Measurements from ENCODE around the gene BTBD3. TPM values are rescaled to one million over a fixed set of nuclear protein-coding genes. Genes with fewer than 3 reads are reported as not detected.

The BTBD3 gene
- total RNA-seq, 2 experiments from 2014 or later: 7.2 to 8.2 TPM

- Mint-ChIP-seq H3K27ac (no peak overlapping the region), H3K27me3 (ENCODE audit: low read depth) (peaks cover 16% of the 10 kb centered on the region), H3K4me3 (no peak overlapping the region), H3K9me3 (no peaks in the 10 kb centered on the region), H3K36me3 (ENCODE audit: low read depth) (no peaks in the 10 kb centered on the region), H3K4me1 (ENCODE audit: low read depth) (peaks cover 17% of the 10 kb centered on the region)
- intact Hi-C loops (cut with micrococcal nuclease): loop anchor here (10.0 kb wide), 2 partner anchors 1329 to 1889 kb away; partner anchors contain the start of genes ESF1, ISM1 and NDUFAF5
- no peak for DNase-seq
- CTCF ChIA-PET: no interaction called here
These were observed 21.8 kb upstream of the BTBD3 start for GRCh38 chr20:11895861-11896387.

DNA sequence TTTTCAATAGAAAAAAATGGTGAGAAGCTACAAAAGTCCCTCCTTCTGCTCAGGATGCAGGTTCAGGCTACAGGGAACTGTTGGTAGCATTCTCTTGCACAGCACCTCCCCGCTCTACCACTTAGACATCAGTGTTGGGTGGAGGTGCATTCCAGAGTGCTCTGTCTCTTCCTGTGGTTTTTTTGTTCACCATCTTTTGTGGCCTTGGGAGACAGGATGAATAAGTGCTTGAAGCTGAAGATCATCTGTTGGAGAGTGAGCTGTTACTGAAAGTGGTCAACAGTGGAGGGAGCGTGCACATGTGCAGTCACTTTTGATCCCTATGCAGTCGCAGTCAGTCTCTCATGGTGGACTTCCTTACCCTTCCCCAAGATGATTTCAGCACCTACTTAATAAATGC lies 16.6 kb upstream of the BTBD3 start:
- Mint-ChIP-seq H3K4me1 (ENCODE audit: low read depth) (peaks cover 2% of the 10 kb centered on the region), H3K27me3 (ENCODE audit: low read depth) (peaks cover 4% of the 10 kb centered on the region), H3K9me3 (peaks cover 2% of the 10 kb centered on the region), H3K27ac (no peak overlapping the region), H3K36me3 (ENCODE audit: low read depth) (no peaks in the 10 kb centered on the region), H3K4me3 (no peak overlapping the region)
- CTCF ChIA-PET: no interaction called here
- intact Hi-C loops (cut with micrococcal nuclease): no loop called here
- DNase-seq: no peak

DNA sequence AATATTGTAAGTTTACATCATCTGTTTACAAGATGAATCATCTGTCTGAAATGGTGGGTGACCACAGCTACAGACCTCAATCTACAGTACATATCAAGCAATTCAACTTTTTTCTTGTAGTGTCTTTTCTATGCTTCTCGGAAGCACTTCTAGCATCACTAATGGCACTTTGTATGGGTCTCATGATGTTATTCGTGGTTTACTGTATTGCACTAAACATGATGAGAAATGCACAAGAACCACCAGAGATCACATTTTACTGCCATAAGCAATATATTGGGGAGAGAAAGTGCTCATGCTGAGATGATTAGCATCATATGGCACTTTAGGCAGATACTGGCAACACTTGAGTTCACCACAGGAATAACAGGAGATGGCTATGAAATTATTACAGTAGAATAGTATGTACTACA lies 15.4 kb upstream of the BTBD3 start:
- Mint-ChIP-seq H3K4me1 (ENCODE audit: low read depth) (peaks cover 2% of the 10 kb centered on the region), H3K36me3 (ENCODE audit: low read depth) (no peaks in the 10 kb centered on the region), H3K4me3 (no peak overlapping the region), H3K9me3 (peaks cover 2% of the 10 kb centered on the region), H3K27me3 (ENCODE audit: low read depth) (peaks cover 4% of the 10 kb centered on the region), H3K27ac (no peak overlapping the region)
- no peak for DNase-seq
- intact Hi-C loops (cut with micrococcal nuclease): no loop called here
- CTCF ChIA-PET: no interaction called here

- intact Hi-C loops (cut with micrococcal nuclease): no loop called here
- no peak for DNase-seq
- Mint-ChIP-seq H3K9me3 (peaks cover 2% of the 10 kb centered on the region), H3K4me1 (ENCODE audit: low read depth) (no peaks in the 10 kb centered on the region), H3K27ac (no peak overlapping the region), H3K27me3 (ENCODE audit: low read depth) (no peaks in the 10 kb centered on the region), H3K36me3 (ENCODE audit: low read depth) (no peaks in the 10 kb centered on the region), H3K4me3 (no peak overlapping the region)
- CTCF ChIA-PET: no interaction called here
These were observed 12.1 kb upstream of the BTBD3 start for GRCh38 chr20:11905460-11906179.

DNA sequence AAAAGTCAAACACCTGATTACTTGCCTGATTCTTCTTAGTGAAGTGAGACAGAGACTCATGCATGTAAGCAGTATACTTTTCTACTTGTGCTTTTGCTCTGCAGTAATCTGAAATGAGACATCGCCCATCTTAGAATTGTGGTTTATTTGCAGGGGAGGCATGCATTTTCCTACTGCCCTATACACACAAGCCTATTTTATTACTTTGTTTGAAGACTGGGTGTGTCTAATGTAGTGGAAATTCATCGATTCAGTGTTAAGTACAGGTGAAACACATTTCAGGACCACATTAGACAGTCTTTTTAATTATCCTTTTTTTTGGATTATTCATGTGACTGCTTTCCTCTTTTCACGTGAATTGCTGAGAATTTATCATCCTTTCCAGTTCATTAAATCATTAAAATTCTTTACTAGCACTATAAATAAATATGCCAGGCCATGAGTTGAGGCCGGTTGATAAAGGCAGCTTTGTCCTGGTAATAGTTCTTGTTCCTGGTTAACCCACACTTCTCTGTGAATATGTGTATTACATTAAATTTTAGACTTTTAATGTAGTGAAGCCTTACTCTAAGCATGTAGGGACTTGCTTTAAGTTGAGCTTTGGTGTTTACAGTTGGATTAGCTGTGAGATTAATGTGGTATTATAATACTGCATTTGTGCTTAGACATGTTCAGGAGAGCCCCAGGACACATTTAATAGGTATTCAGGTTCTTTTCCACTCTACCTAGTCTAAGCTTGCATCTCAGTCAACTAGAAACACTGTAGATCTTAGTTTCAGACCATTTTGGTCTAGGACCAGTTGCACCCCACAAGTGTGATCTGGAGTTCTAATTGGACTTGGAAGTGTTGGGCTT lies 10.8 kb upstream of the BTBD3 start:
- Mint-ChIP-seq H3K27ac (no peak overlapping the region), H3K4me3 (no peak overlapping the region), H3K36me3 (ENCODE audit: low read depth) (no peaks in the 10 kb centered on the region), H3K9me3 (peaks cover 2% of the 10 kb centered on the region), H3K27me3 (ENCODE audit: low read depth) (no peaks in the 10 kb centered on the region), H3K4me1 (ENCODE audit: low read depth) (no peaks in the 10 kb centered on the region)
- DNase-seq: no peak
- CTCF ChIA-PET: no interaction called here
- intact Hi-C loops (cut with micrococcal nuclease): no loop called here

DNA sequence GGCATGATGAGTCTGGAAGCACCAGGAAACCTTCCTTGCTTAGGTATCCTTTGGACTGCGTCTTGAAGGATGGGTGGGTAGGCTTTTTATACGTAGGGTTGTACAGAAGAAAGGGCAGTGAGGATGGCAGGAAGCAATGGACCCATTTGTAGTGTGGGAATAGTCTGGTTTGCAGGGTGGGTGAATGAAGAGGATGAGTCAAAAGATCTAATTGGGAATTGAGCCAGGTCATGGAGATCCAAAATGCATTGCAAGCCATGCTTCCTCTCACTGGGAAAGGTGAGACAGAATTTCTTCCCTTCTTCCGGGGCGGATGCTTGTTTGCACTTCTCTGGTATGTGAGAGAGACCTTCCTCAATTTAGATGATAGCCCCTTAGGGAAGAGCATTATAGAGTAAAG lies 10.1 kb upstream of the BTBD3 start:
- DNase-seq: no peak
- no peak overlapping the region for H3K4me3 Mint-ChIP-seq
- CTCF ChIA-PET: no interaction called here
- no peaks in the 10 kb centered on the region for H3K27me3 Mint-ChIP-seq (ENCODE audit: low read depth)
- H3K4me1 Mint-ChIP-seq (ENCODE audit: low read depth): peaks cover 5% of the 10 kb centered on the region
- no peaks in the 10 kb centered on the region for H3K9me3 Mint-ChIP-seq
- no peak overlapping the region for H3K27ac Mint-ChIP-seq
- H3K36me3 Mint-ChIP-seq (ENCODE audit: low read depth): no peaks in the 10 kb centered on the region
- intact Hi-C loops (cut with micrococcal nuclease): no loop called here

- Mint-ChIP-seq H3K9me3 (no peaks in the 10 kb centered on the region), H3K36me3 (ENCODE audit: low read depth) (no peaks in the 10 kb centered on the region), H3K4me1 (ENCODE audit: low read depth) (peaks cover 5% of the 10 kb centered on the region), H3K4me3 (no peak overlapping the region), H3K27me3 (ENCODE audit: low read depth) (no peaks in the 10 kb centered on the region), H3K27ac (no peak overlapping the region)
- CTCF ChIA-PET: interaction anchor here (0.7 to 1.1 kb wide), 2 partner anchors 9 to 22 kb away, joined by 3 read pairs; no protein-coding TSS in a partner anchor
- intact Hi-C loops (cut with micrococcal nuclease): no loop called here
- peak; percentile 12 for DNase-seq
These were observed 5.6 kb upstream of the BTBD3 start for GRCh38 chr20:11912013-11912658.

GRCh38 chr20:11912659-11913415 lies 4.9 kb upstream of the BTBD3 start:
- no peak overlapping the region for H3K4me3 Mint-ChIP-seq
- H3K4me1 Mint-ChIP-seq (ENCODE audit: low read depth): peaks cover 5% of the 10 kb centered on the region
- intact Hi-C loops (cut with micrococcal nuclease): no loop called here
- no peak for DNase-seq
- CTCF ChIA-PET: interaction anchor here (0.7 to 1.1 kb wide), 2 partner anchors 8 to 23 kb away, joined by 3 read pairs; no protein-coding TSS in a partner anchor
- H3K36me3 Mint-ChIP-seq (ENCODE audit: low read depth): no peaks in the 10 kb centered on the region
- no peak overlapping the region for H3K27ac Mint-ChIP-seq
- H3K27me3 Mint-ChIP-seq (ENCODE audit: low read depth): no peaks in the 10 kb centered on the region
- no peaks in the 10 kb centered on the region for H3K9me3 Mint-ChIP-seq

- Mint-ChIP-seq H3K4me3 (no peak overlapping the region), H3K9me3 (no peaks in the 10 kb centered on the region), H3K27me3 (ENCODE audit: low read depth) (no peaks in the 10 kb centered on the region), H3K27ac (no peak overlapping the region), H3K4me1 (ENCODE audit: low read depth) (peaks cover 3% of the 10 kb centered on the region), H3K36me3 (ENCODE audit: low read depth) (no peaks in the 10 kb centered on the region)
- DNase-seq: no peak
- intact Hi-C loops (cut with micrococcal nuclease): no loop called here
- CTCF ChIA-PET: no interaction called here
These were observed 725 bp downstream of the BTBD3 start for GRCh38 chr20:11918391-11918845.

- CTCF ChIA-PET: no interaction called here
- Mint-ChIP-seq H3K9me3 (no peaks in the 10 kb centered on the region), H3K27ac (no peak overlapping the region), H3K36me3 (ENCODE audit: low read depth) (no peaks in the 10 kb centered on the region), H3K4me3 (no peak overlapping the region), H3K27me3 (ENCODE audit: low read depth) (no peaks in the 10 kb centered on the region), H3K4me1 (ENCODE audit: low read depth) (peaks cover 3% of the 10 kb centered on the region)
- DNase-seq: no peak
- intact Hi-C loops (cut with micrococcal nuclease): no loop called here
These were observed 1.3 kb downstream of the BTBD3 start for GRCh38 chr20:11918981-11919380.

DNA sequence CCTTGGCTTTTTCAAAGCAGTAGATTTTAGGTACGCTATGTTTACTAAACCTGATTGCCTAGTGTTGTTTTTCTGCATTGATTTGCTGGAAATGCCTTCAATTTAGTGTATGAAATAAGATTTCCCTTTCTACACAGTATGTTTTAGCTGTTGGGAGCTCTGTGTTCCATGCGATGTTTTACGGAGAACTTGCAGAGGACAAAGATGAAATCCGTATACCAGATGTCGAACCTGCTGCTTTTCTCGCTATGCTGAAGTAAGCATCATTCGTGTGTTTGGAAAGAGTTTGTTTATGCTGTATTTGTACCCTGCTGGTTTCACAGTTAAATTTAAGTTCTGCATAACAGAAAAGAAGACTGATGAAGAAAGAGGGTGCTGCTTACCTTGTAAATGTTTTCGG lies 1.9 kb downstream of the BTBD3 start:
- no peak overlapping the region for H3K27ac Mint-ChIP-seq
- CTCF ChIA-PET: no interaction called here
- no peak for DNase-seq
- H3K4me1 Mint-ChIP-seq (ENCODE audit: low read depth): peaks cover 3% of the 10 kb centered on the region
- H3K27me3 Mint-ChIP-seq (ENCODE audit: low read depth): no peaks in the 10 kb centered on the region
- no peaks in the 10 kb centered on the region for H3K36me3 Mint-ChIP-seq (ENCODE audit: low read depth)
- intact Hi-C loops (cut with micrococcal nuclease): no loop called here
- no peaks in the 10 kb centered on the region for H3K9me3 Mint-ChIP-seq
- no peak overlapping the region for H3K4me3 Mint-ChIP-seq

- no peaks in the 10 kb centered on the region for H3K27me3 Mint-ChIP-seq (ENCODE audit: low read depth)
- H3K27ac Mint-ChIP-seq: no peak overlapping the region
- H3K9me3 Mint-ChIP-seq: no peaks in the 10 kb centered on the region
- CTCF ChIA-PET: no interaction called here
- no peak overlapping the region for H3K4me3 Mint-ChIP-seq
- no peaks in the 10 kb centered on the region for H3K36me3 Mint-ChIP-seq (ENCODE audit: low read depth)
- DNase-seq: no peak
- H3K4me1 Mint-ChIP-seq (ENCODE audit: low read depth): peaks cover 3% of the 10 kb centered on the region
- intact Hi-C loops (cut with micrococcal nuclease): no loop called here
These were observed 2.4 kb downstream of the BTBD3 start for GRCh38 chr20:11920083-11920482.
